ENCODE measurements around the gene HELQ.

DNA sequence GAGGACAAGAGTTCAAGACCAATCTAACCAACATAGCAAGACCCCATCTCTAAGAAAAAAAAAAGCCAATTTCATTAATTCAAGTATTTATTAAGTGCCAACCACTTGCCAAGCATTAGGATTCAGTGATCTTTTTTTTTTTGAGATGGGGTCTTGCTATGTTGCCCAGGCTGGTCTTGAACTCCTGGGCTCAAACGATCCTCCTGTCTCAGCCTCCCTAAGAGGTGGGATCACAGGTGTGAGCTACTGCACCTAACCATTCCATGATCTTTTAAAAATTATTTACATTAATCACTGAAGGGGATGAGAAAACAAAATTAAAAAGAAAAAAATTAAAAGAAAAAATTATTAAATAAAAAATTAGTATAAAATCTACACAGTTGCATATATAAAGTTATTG, 24.4 kb downstream of the HELQ start:
- TF ChIP-seq, protein P1, sequence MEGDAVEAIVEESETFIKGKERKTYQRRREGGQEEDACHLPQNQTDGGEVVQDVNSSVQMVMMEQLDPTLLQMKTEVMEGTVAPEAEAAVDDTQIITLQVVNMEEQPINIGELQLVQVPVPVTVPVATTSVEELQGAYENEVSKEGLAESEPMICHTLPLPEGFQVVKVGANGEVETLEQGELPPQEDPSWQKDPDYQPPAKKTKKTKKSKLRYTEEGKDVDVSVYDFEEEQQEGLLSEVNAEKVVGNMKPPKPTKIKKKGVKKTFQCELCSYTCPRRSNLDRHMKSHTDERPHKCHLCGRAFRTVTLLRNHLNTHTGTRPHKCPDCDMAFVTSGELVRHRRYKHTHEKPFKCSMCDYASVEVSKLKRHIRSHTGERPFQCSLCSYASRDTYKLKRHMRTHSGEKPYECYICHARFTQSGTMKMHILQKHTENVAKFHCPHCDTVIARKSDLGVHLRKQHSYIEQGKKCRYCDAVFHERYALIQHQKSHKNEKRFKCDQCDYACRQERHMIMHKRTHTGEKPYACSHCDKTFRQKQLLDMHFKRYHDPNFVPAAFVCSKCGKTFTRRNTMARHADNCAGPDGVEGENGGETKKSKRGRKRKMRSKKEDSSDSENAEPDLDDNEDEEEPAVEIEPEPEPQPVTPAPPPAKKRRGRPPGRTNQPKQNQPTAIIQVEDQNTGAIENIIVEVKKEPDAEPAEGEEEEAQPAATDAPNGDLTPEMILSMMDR (IDR thresholded peaks at IDR 0.05; ENCODE audit: poor library complexity), result no peak
- TF ChIP-seq EZH2phosphoT487 (IDR thresholded peaks at IDR 0.05; ENCODE audit: low read depth, severe bottlenecking, unreplicated experiment), result no peak
